CMK (cell line): Measurements from ENCODE around the gene NTSR2.

Source experiments
- DNase-seq: peaks from one replicate; pipeline ENCODE4 v3.0.0-alpha.2; 2010; ENCODE audit warnings: low read depth

The NTSR2 gene

DNA sequence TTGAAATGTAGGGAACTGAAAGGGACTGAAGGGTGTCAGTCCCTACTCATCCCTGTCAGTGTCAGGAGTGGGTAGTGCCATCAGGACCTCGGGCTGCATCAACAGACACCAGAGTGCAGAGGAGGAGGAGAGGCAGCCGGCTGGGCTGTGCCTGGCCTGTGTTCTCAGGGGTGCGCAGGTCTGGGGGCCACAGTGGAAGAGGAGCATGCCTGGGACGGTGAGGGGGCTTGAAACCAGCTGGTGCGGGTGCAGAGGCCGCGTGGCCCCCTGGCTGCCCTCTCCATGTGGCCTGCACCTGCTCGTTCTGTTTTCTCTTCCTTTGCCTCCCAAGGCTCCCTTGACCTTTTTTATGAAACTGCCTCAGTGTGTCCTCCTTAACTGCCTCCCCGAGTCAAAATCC is 41.3 kb downstream of the NTSR2 start:
- no peak for DNase-seq

DNA sequence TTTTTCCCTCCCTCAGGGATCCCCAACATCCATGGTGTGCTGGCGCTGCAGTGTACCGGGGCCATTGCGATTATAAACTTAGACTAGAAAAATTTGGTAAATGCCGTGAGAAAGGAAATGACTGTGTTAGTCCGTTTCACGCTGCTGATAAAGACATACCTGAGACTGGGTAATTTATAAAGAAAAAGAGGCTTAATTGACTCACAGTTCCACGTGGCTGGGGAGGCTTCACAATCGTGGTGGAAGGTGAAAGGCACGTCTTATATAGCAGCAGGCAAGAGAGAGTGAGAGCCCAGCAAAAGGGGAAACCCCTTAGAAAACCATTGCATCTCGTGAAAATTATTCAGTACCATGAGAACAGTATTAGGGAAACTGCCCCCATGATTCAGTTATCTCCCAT is 44.3 kb downstream of the NTSR2 start:
- no peak for DNase-seq

DNA sequence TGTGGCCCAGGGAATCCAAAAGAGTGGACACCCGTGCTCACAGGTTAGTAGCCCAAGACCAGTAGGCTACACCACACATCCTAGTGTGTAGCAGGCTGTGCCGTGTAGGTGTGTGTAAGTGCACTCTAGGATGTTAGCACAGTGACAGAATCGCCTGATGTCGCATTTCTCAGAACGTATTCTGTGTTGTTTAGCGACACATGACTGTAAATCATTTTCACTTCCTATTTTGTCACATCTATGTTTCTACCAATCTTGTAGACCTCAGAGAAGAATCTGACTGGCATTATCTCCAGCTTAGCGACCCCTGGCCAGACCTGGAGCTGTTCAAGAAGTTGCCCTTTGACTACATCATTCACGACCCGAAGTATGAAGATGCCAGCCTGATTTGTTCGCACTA is 45.1 kb downstream of the NTSR2 start:
- no peak for DNase-seq

DNA sequence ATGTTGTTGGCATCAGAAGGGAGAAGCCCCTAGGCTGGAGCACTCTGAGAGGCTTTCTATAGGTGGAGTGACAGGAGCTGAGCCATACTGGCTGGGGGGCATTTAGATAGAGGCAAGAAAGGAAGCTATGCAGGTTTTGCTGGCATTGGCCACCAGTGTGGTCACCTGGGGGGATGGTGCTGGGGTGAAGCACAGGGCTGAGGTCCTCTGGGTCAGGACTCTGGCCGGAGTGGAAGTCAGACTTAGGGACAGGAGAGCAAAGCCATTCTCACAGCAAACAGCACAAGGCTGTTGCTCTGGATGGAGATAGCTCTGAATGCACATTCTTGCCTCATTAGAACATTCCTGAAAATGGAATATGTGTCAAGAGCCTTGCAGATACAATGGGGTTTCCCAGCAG is 47.4 kb downstream of the NTSR2 start:
- no peak for DNase-seq

- no peak for DNase-seq
Measured at GRCh38 chr2:11621410-11621809, 48.6 kb downstream of the NTSR2 start.

DNA sequence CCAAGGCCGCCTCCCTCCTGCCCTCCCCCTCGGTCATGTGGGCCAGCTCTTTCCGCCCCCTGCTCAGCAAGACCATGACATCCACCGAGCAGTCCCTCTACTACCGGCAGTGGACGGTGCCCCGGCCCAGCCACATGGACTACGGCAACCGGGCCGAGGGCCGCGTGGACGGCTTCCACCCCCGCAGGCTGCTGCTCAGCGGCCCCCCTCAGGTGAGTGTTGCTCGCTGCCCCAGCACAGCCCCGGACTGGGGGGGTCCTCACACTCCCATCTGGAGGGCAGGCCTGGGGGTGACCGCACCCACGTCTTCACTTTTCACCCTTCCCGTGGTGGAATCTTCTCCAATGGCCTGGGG is 51.3 kb downstream of the NTSR2 start:
- DNase-seq: no peak

DNA sequence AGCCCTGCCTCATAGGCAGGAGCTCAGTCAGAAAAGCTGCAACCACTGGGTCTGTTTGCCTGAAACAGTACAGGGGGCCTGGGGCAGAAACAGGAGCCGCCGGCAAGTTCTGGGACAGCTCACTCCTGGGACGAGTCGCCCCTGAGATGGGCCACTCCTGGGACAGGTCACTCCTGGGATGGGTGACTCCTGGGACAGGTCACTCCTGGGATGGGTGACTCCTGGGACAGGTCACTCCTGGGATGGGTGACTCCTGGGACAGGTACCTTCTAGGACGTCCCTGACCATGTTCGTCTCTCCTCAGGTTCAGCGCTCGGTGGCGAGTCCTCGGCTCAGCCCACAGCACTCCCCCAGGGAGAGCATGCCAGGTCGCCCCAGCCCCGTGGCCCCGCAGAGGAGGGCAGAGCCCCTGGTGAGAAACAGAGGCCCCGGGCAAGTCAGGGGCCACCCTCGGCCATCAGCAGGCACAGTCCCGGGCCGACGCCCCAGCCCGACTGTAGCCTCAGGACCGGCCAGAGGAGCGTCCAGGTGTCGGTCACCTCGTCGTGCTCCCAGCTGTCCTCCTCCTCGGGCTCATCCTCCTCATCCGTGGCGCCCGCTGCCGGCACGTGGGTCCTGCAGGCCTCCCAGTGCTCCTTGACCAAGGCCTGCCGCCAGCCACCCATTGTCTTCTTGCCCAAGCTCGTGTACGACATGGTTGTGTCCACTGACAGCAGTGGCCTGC is 51.8 kb downstream of the NTSR2 start:
- DNase-seq: no peak

GRCh38 chr2:11617527-11617926 is 52.5 kb downstream of the NTSR2 start:
- no peak for DNase-seq

DNA sequence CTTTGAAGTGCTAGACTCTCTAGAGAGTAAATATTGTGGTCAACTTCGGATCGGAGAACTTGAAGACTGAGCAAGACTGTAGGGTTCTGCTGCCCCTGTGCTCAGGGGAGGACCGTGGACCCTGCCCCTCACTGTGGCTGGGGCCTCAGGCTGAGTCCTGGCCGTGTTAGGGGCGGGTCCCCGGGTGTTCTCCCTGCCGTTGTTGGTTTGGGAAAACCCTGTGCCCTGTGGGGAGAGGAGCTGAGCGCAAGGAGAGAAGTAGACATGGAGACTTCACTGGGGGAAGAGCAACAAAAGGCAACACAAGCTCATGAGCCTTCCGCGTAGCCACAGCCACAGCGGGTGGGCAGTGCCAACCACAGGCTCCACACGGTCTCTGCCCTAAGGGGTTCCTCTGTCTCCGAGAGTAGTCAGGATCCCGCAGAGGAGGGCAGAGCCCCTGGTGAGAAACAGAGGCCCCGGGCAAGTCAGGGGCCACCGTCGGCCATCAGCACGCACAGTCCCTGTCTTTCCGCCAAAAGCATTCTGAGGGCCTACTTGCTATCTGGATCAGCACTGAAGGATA is 53.1 kb downstream of the NTSR2 start:
- no peak for DNase-seq

GRCh38 chr2:11616097-11616687 is 53.8 kb downstream of the NTSR2 start:
- no peak for DNase-seq

- DNase-seq: no peak
Measured at GRCh38 chr2:11615209-11615608, 54.8 kb downstream of the NTSR2 start.

DNA sequence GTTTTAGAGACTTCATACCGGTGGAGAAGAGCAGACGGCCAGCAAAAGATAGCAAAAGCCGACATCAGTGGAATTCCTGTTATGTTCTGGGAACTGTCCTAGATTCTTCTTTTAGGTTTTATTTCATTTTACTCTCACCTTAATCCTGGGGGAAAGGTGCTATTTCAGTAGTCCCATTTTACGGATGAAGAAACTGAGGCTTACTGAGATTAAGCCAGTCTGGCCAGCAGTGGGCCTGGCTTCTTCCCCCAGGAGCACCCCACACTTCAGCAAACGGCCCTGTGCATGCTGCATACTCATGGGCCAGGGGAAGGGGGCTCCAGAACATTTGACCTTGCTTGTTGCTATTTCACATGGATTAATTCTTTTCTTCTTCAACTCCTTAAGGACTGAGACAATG is 56.7 kb downstream of the NTSR2 start:
- no peak for DNase-seq

- DNase-seq: no peak
Measured at GRCh38 chr2:11612553-11613215, 57.3 kb downstream of the NTSR2 start.

DNA sequence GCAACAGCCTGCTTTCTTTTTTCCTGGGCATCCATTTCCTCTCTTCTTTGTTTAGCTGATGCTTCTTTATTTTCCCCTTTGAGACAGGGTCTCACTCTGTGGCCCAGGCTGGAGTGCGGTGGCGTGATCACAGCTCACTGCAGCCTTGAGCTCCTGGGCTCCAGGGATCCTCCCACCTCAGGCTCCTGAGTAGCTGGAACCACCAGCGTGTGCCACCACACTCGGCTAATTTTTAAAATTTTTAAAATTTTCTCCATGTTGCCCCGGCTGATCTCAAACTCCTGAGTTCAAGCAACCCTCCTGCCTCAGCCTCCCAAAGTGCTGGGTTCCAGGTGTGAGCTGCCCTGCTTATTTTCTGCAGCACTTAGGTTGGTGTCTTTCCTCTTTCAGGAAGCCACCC is 58.7 kb downstream of the NTSR2 start:
- no peak for DNase-seq

GRCh38 chr2:11610624-11611242 is 59.3 kb downstream of the NTSR2 start:
- DNase-seq: no peak
